Measurements from ENCODE around the gene IRF9.

Gene IRF9

GRCh38 chr14:24177041-24177825 is 16.2 kb downstream of the IRF9 start:
- Histone ChIP-seq H3K36me3 (peaks cover 3 to 73% (median 39%) of the 10 kb centered on the region in 3 donors), H3K27me3 (no peaks in the 10 kb centered on the region), H3K4me1 (peaks cover 0 to under 1% (median 0%) of the 10 kb centered on the region in 4 donors), H3K9me3 (no peaks in the 10 kb centered on the region), H3K27ac (no peak overlapping the region), H3K4me3 (no peak overlapping the region)
- intact Hi-C loops (cut with DNase I; ENCODE audit: low total_unique reads), result no loop called here
- no peak for TF ChIP-seq CTCF (IDR thresholded peaks at IDR 0.05)
- no peak for DNase-seq

- Histone ChIP-seq H3K4me1 (no peaks in the 10 kb centered on the region), H3K4me3 (no peak overlapping the region), H3K27ac (no peak overlapping the region), H3K9me3 (no peaks in the 10 kb centered on the region), H3K36me3 (peaks cover 9 to 74% (median 46%) of the 10 kb centered on the region in 3 donors), H3K27me3 (no peaks in the 10 kb centered on the region)
- DNase-seq, result no peak
- no peak for TF ChIP-seq CTCF (IDR thresholded peaks at IDR 0.05)
- intact Hi-C loops (cut with DNase I; ENCODE audit: low total_unique reads), result no loop called here
These were observed 16.8 kb downstream of the IRF9 start for GRCh38 chr14:24177891-24178290.

DNA sequence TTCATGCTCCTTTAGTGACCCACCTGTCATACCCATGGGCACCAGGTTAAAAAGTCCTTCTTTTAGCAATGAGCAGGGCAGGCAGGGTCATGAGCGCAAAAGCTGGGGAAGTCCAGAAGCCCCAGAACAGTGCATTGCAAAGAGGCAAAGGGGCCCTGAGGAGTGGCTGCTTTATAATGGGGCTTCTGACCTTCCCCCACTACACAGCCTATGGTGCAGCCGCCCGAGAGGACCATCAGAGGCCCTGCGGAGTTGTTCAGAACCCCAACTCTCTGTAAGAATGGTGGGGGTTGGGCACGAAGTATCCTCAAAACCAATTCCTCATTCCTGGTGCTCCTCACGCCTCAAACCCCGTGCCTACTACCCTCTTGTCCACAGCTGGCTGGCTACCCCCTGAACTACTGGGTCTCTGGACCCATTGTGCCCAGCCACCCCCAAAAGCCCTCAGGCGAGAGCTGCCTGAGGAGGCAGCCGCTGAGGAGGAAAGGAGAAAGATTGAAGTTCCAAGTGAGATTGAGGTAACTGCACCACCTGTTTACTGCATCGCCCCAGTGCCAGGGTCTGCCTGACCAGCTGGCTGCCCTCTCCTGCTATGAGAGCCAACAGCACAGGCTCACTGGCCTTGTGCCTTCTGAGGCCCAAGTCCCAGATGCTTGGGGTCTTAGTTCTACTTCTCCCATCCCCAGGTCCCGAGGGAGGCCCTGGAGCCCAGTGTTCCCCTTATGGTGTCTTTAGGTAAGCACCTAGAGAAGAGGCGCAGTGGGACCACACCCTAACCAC is 17.5 kb downstream of the IRF9 start:
- H3K4me3 ChIP-seq, result no peak overlapping the region
- no peaks in the 10 kb centered on the region for H3K4me1 ChIP-seq
- no peaks in the 10 kb centered on the region for H3K9me3 ChIP-seq
- H3K27me3 ChIP-seq, result no peaks in the 10 kb centered on the region
- no peak for DNase-seq
- no peak for TF ChIP-seq CTCF (IDR thresholded peaks at IDR 0.05)
- H3K27ac ChIP-seq, result no peak overlapping the region
- intact Hi-C loops (cut with DNase I; ENCODE audit: low total_unique reads), result no loop called here
- H3K36me3 ChIP-seq, result peaks cover 16 to 75% (median 53%) of the 10 kb centered on the region in 3 donors

DNA sequence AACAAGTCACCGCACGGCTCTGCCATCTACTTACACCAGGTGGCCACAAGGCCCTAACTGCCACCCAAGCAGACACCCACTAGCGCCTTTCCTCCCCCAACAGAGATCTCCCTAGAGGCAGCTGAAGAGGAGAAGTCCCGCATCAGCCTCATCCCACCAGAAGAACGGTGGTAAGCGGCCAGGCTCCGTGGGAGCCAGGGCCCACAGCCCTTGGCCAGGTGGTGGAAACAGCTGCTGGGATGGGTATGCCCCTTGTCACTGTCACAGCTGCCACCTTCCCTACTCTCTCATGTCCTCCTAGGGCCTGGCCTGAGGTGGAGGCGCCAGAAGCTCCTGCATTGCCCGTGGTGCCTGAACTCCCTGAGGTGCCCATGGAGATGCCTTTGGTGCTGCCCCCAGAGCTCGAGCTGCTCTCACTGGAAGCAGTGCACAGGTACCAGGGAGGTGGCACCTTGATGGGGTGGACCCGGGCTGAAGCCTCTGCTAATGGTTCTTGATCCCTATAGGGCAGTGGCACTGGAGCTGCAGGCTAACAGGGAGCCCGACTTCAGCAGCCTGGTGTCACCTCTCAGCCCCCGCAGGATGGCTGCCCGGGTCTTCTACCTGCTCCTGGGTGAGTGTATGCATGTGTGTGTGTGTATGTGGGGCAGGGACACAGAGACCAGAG is 18.4 kb downstream of the IRF9 start:
- H3K4me1 ChIP-seq, result no peaks in the 10 kb centered on the region
- intact Hi-C loops (cut with DNase I; ENCODE audit: low total_unique reads), result no loop called here
- H3K27ac ChIP-seq, result no peak overlapping the region
- no peaks in the 10 kb centered on the region for H3K9me3 ChIP-seq
- H3K4me3 ChIP-seq, result no peak overlapping the region
- no peak for DNase-seq
- H3K27me3 ChIP-seq, result no peaks in the 10 kb centered on the region
- no peak for TF ChIP-seq CTCF (IDR thresholded peaks at IDR 0.05)
- peaks cover 25 to 83% (median 61%) of the 10 kb centered on the region in 3 donors for H3K36me3 ChIP-seq

DNA sequence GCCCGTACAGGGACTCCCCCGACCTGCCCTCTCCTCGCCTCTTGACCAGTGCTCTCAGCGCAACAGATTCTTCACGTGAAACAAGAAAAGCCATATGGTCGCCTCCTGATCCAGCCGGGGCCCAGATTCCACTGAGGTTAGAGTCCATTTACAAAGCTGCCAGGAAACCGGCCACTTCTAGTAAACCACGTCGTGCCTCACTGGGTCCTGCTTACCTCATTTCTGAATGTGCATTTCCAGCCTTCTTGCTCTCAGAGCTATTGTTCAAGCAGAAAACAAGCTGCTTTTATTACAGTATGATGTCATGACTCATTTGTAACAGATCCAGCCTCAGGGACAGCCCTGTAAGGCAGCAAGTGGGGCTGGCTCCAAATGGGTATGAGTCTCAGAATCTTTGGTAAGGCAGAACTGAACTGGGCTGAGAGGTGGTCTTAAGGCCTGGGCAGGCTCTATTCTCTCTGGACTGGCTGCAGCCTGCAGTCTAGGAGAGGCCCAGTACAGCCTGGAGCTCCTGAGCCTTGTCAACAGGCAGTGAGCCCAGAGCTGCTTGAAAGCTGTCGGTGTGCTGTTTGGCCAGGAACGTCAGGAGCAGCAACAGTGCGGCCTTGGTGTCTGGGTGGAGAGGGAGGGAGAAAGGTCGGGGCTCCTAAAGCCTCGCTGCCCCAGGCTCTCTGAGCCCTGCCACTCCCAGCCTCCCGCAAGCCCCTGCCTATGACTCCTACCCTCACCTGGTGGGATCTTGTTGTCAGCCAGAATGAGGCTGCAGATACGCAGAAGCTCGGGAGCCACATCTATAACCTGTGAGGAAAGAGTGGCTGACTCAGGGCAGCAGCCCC is 19.1 kb downstream of the IRF9 start:
- Histone ChIP-seq H3K27ac (no peak overlapping the region), H3K4me3 (no peak overlapping the region), H3K9me3 (no peaks in the 10 kb centered on the region), H3K27me3 (no peaks in the 10 kb centered on the region), H3K4me1 (no peaks in the 10 kb centered on the region), H3K36me3 (peaks cover 32 to 91% (median 68%) of the 10 kb centered on the region in 3 donors)
- no peak for TF ChIP-seq CTCF (IDR thresholded peaks at IDR 0.05)
- intact Hi-C loops (cut with DNase I; ENCODE audit: low total_unique reads), result no loop called here
- DNase-seq, result no peak

Data from tibial artery (tissue), 4 donors.